Measurements from ENCODE around the gene NR1I2.

NR1I2 gene

GRCh38 chr3:119864476-119864875 is 82.6 kb downstream of the NR1I2 start:
- no peak for DNase-seq (ENCODE audit: low read depth)
- no peak for TF ChIP-seq CTCF (IDR thresholded peaks at IDR 0.05; ENCODE audit: insufficient read depth, low read depth, low read length, missing control alignments)
- no peak overlapping the region for H3K4me3 ChIP-seq (ENCODE audit: low read length)

Measured in epithelial cell of esophagus (primary cell).